HG03558 (cell line): ENCODE measurements around the gene FBXL20.
"Not testable (repeated sequence)": the region's sequence is repeated elsewhere in the genome, so short reads cannot be mapped to it uniquely, and the experiment has no call there.

Source experiments
- ATAC-seq: cut with Tn5 transposase; IDR thresholded peaks from one replicate; pipeline ENCODE4 v1.9.1; 2021; ENCODE audit warnings: moderate number of reproducible peaks; ENCODE audit not compliant: unreplicated experiment; ENCODE audit errors: extremely low read depth

The FBXL20 gene

GRCh38 chr17:39391448-39391847, 10.0 kb downstream of the FBXL20 start:
- no peak for ATAC-seq

- no peak for ATAC-seq
Observed at GRCh38 chr17:39385040-39385439, 16.4 kb downstream of the FBXL20 start.

- no peak for ATAC-seq
Observed at GRCh38 chr17:39380144-39380543, 21.3 kb downstream of the FBXL20 start.

DNA sequence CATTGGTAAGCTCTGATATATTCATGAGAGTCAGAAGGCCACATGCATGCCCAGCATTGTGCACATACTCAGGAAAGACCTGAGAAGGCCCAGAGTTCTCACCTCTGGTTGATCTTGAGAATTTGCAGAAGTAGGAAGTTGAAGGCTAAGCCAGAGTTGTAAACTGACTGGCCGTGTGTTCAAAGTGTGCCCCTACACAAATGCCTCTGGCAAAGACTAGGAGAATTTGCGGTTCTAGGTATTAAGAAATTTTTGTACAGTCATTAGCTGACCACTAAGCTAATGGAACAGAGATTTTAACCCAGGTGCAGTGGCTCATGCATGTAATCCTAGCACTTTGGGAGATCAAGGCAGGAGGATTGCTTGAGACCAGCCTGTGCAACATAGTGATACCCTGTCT, 25.0 kb downstream of the FBXL20 start:
- ATAC-seq = no peak

DNA sequence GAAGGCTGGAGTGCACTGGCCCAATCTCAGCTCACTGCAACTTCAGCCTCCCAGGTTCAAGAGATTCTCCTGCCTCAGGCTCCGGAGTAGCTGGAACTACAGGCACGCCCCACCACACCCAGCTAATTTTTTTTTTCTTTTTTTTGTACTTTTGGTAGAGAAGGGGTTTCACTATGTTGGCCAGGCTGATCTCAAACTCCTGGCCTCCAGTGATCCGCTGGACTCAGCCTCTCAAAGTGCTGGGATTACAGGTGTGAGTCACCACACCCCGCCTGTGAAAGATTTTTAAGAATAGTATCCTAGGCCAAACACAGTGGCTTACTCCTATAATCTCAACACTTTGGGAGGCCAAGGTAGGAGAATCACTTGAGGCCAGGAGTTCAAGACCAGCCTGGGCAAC, 33.6 kb downstream of the FBXL20 start:
- ATAC-seq = not testable (repeated sequence)

- ATAC-seq = no peak
Observed at GRCh38 chr17:39365872-39366271, 35.6 kb downstream of the FBXL20 start.

GRCh38 chr17:39365242-39365641, 36.2 kb downstream of the FBXL20 start:
- no peak for ATAC-seq

GRCh38 chr17:39364236-39365025, 37.0 kb downstream of the FBXL20 start:
- ATAC-seq = no peak

DNA sequence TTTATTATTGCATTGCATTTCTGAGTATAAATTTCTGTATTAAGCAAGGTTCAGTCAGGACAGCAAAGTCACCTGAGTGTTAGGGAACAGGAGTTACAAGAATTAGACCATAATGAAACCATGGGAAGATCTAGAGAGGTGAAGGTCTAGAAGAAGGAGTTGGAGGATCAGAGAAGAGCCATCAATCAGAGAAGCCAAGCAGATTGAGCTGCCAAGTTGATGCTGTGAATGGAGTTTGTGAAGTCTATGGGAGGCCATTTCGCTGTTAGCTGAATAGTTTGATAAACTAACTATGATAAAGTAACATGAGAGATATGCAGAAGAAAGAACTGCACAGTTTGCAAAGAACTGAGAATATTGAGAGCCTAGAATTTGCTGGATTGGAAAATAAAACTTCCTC, 40.4 kb downstream of the FBXL20 start:
- no peak for ATAC-seq

DNA sequence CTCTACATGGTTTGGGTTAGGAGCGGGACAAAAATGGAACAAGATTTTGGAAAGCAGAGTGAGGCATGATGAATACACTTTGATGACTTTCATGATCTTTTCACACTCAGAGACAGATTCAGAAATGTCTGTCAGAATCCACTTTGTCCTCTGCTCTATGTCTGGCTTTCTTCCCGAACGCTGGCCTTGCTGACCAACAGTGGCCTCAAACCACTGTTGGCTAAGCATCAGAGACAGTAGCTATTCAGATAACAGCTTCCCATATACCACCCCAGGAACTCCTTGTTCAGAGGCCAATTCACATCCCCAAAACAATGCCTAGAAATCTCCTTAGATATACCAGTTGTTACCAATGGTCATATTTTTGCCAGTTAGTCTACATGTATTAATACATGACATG, 40.9 kb downstream of the FBXL20 start:
- no peak for ATAC-seq

GRCh38 chr17:39359994-39360393, 41.4 kb downstream of the FBXL20 start:
- no peak for ATAC-seq

DNA sequence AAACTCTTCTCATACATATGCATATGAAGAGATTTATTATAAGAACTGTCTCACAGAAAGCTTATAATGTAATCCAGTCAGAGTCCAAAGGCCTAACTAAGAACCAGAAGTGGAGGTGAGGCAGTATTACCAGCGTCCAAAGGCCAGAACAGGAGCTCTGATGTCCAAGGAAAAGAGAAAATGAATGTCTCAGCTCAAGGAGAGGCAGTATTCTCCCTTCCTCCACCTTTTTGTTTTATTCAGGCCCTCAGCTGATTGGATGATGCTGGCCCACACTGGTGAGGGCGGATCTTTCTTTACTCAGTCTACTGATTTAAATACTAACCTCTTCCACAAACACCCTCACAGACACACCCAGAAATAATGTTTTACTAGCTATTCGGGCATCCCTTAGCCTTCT, 43.4 kb downstream of the FBXL20 start:
- no peak for ATAC-seq

- ATAC-seq = no peak
Observed at GRCh38 chr17:39357488-39357887, 43.9 kb downstream of the FBXL20 start.

DNA sequence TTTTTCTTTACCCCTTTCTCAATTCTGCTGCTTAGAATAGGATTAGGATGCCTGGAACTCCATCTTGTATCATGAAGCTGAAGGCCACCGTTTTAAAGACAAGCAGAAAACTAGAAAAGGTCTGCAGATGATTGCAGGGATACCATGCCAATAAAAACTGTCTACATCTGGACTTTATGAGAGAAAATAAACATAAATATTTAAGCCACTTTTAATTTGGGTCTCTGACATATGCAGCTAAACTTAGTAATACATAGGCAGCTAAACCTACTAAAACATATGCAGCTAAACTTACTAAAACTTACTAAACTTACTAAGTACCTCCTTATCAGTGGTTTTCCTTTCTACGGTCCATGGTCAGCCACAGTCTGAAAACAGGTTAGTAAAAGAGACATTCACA, 48.4 kb downstream of the FBXL20 start:
- ATAC-seq = no peak

GRCh38 chr17:39352511-39352910, 48.9 kb downstream of the FBXL20 start:
- ATAC-seq = no peak

- no peak for ATAC-seq
Observed at GRCh38 chr17:39351508-39351907, 49.9 kb downstream of the FBXL20 start.

DNA sequence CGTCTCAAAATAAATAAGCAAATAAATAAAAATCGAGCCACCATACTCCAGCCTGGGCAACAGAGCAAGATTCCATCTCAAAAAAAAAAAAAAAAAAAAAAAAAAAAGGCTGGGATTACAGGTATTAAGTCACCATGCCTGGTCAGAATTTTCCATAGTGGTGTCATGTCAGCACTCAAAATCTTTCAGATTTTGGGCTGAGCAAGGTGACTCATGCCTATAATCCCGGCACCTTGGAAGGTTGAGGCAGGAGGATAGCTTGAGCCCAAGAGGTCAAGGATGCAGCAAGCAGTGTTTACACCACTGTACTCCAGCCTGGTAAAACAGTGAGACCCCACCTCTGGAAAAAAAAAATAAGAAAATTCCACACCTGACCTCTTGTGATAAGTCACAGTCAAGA, 52.2 kb downstream of the FBXL20 start:
- no peak for ATAC-seq

GRCh38 chr17:39346863-39347262, 54.6 kb downstream of the FBXL20 start:
- ATAC-seq = not testable (repeated sequence)

GRCh38 chr17:39341541-39341940, 59.9 kb downstream of the FBXL20 start:
- ATAC-seq = no peak

- ATAC-seq = no peak
Observed at GRCh38 chr17:39340731-39341130, 60.7 kb downstream of the FBXL20 start.

DNA sequence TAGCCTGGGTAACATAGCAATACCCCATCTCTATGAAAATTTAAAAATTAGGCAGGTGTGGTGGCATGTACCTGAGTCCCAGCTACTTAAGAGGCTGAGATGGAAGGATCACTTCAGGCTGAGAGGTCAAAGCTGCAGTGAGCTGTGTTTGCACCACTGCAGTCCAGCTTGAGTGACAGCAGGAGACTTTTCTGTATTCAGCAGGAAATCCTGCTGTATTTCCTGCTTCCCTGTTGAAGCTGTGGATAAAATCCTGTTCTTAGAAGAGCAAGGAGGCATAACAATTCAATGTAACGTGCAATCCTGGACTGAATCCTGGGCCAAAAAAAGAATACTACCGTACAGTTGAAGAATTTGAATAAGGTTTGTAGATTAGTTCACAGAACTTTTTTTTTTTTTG, 62.2 kb downstream of the FBXL20 start:
- no peak for ATAC-seq

GRCh38 chr17:39337649-39338048, 63.8 kb downstream of the FBXL20 start:
- ATAC-seq = not testable (repeated sequence)
